ENCODE measurements around the gene RTN4RL1. TPM values are rescaled to one million over a fixed set of nuclear protein-coding genes. Genes with fewer than 3 reads are reported as not detected.
A peak's percentile ranks its signal among the peaks of the same experiment; 100 is the strongest.

RTN4RL1 gene, protein sequence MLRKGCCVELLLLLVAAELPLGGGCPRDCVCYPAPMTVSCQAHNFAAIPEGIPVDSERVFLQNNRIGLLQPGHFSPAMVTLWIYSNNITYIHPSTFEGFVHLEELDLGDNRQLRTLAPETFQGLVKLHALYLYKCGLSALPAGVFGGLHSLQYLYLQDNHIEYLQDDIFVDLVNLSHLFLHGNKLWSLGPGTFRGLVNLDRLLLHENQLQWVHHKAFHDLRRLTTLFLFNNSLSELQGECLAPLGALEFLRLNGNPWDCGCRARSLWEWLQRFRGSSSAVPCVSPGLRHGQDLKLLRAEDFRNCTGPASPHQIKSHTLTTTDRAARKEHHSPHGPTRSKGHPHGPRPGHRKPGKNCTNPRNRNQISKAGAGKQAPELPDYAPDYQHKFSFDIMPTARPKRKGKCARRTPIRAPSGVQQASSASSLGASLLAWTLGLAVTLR
- total RNA-seq (2014; rRNA removed; shearing (Covaris generic)): 0.83 TPM in 1 of 2 replicates, not detected in the other

DNA sequence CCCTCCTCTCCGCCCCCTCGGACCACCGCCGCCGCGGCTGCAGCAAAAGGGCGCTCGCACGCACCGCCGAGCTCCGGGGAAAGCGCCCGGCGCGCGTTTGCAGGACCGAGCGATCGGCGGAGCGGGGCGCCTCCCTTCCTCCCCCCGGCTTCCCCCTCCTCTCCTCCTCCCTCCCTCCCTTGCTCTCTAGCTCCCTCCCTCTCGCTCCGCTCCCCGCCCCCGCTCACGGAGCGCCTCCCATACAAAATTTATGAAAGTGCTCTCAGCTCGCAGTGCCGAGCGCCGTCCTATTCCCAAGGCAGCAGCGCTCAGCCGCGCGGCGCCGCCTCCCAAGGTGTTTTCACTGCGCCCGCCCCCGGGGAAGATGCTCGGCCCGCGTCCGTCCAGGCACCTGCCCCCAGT lies at the start of gene RTN4RL1:
Gene RTN4RL1, minus strand, starts transcription at position 115 of the 402 bp plus-strand sequence. CDS start 469 bp downstream, outside the sequence.
- peak; percentile 76 for DNase-seq (ENCODE audit: low read depth)

DNA sequence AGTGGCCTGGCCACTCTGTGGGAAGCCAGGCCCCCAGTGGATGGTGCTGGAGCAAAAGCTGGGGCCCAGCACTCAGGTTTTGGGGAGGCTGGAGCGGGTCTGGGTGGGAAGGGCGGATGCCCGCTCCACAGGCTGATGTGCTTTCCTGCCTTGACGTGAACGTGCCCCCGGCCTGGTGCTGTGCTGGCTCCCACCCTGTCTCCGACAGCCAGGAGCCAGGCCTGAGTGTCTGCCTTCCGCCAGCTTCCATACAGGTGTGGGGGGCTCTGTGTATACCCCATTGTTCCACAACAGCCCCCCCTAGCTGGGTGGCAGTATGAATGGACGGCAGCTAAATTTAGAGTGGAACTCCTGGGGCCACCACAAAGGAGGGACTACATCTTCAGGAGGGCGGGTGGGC lies 49.8 kb upstream of the RTN4RL1 start:
- DNase-seq (ENCODE audit: low read depth): no peak

DNA sequence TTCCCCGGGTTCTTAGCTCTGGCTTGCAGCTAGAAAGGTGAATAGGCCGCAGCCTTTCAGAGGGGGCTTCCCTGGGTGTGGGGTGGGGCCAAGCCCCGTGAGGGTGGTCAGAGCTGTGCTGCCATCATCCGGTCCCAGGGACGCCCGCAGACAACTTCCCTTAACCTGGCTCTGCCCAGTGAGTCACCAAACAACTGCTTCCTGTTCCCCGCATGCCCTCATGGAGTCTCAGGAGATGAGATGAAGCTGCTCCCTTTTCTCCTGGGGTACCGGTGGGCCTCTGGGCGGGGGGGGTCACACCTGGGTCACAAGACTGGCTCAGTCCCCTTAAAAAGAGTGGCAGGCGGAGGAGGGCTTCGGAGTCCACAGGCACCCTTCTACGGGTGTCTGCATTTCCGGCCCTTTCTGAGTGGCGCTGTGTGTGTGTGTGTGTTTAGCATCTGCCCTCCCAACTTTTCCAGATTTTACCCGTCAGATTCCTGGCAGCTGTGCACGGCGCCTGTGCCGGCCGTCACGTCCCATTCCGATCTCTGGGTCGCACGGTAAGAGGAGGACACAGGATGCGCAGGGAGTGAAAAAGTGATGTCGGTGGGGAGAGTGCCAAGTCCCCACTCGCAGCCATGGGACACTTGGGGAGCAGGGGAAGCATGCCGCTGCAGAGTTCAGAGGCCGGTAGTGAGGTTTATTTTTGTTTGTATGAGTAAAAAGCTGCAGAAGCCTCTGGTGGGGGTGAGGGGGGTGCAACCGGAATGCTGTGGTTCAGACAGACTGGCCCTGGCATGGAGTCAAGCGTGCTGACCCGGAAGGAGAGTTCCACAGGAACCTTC lies 46.5 kb upstream of the RTN4RL1 start:
- peak; percentile 73 for DNase-seq (ENCODE audit: low read depth)

DNA sequence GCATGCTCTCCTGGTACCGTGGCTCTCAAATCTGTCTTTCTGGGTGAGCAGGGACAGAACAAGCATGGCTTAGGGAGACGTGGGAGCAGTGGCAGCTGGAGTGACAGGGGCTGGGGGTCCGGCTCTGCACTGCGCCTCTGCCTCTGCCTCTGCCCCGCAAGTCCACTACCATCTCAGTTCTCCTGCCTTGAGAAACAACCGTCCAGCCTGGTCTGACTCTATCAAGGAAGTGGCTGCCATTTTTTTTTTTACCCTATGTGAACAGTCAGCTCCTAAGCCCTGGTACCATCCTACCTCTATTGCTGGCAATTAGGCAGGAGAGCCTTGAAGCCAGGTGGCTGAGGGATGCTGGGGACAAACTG lies 45.9 kb upstream of the RTN4RL1 start:
- DNase-seq (ENCODE audit: low read depth): no peak

DNA sequence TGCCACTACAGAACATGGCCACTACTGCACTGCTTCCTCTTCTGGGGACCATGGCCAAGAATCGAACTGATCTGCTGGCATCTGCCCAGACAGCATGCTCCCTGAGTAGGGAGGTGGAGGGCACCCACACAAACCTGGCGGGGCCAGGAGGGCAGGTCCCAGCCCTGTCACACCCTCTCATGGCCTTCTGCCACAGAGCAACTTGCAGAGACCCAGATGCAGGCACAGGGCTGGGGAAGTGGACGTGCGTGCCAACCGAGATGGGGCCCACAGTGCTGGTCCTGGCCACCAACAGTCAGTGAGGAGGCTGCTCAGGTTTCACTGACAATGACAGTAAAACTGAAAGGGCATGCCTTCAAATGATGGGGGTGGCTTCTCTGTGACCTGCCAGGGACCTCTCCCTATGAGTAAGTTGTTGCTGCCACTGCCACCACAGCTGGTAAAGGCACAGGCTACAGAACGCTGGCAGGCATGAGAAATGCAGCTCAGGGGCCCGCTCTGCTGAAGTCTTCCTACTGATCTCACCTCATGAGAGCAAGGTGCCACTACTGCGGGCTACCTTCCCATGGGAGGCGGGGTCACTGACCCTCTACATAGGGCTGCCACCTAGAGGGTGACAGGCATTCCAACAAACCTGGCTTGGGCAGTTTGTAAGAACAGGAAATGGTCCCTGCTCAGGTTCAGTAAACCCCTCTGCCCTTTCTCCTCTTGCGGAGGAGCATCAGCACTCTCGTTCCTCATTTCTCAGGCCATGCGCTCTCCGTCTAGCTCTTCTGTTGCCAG lies 45.3 kb upstream of the RTN4RL1 start:
- DNase-seq (ENCODE audit: low read depth): no peak

DNA sequence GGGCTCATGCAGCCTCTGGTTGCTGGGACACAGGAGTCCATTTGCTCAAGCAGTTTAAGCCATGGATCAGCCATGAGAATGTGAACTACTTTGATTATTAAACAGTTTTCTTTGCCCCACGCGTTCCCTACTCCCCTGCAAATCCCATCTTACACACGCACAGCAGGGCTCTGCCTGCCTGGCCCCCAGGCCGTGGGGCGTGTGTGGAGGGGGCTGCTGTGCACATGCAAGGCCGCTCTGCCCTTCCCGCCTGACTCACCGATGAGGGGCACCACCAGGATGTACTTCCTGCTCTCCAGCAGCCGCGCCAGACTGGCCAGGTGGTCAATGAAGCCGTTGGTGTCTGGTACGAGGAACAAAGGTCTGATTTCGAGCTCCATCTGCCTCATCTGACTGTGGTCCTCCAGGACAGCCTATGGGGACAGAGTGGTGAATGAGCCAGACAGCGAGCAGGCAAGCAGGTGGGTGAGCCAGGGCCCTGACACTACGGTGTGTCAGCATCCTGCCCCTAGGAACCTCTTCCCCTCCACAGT lies 43.5 kb upstream of the RTN4RL1 start:
- DNase-seq (ENCODE audit: low read depth): peak; percentile 96

DNA sequence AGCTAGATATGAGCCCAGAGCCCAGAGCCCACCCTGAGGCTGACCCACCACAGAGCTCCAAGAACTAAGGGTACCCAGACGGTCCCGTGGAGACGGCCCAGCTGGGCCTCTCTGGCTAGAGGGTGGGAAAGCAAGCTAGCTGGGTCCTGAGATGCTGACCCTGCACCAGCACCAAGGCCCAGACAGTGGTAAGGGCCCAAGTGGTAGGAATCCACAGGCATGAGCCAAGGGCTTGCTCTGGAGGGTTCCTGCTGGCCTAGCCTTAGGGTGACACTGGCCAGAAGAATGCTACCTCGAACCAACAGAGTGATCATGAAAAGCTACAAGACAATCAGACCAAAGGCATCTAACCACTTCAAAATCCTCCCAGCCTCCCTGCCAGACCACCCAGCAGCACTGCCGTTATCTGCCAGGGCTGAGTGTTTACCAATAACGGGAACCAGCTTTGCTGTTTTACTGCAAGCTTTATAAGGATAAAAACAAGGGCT lies 42.9 kb upstream of the RTN4RL1 start:
- DNase-seq (ENCODE audit: low read depth): peak; percentile 81

DNA sequence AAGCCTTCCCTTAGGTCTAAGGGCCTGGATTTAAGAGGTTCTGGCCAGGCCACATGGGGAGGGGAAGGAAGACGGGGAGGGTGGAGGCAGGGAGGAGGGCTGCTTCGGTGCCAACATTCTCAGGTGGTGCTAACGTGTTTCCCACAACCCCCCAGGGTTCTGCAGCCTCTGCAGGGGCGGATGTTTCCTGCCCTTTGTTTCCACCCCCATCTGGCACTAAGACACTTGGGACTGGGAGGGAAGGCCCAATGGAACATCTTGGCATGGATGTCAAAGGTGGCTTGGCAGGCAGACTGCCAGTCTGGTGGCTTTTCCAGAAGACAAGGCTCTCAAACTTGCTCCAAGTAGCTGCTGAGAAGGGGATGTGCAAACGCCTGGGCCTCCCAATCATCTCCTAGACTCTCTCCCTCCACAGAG lies 42.5 kb upstream of the RTN4RL1 start:
- DNase-seq (ENCODE audit: low read depth): peak; percentile 92

DNA sequence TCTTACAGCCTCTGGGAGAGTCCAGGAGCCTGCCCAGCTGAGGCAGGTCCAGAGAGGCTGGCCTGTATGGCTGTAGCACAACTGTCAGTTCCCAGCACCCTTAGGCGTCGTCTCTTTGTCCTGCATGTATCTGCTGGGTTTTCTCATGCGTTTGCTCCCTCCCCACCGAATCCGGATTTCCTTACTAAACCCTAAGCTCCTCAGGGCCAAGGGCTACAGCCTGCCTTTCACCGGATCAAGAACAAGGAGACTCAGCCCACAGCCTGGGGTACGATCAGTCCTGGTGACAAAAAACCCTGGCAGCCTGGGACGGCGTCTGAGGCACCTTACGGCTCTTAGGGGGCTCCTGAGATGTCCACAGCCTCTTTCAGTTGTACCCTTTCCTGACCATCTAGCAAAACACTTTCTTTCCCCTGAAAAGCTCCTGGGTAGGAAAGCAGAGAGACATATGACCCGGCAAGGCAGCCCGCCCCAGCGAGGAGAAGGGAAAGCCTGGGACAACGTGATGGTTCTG lies 42.0 kb upstream of the RTN4RL1 start:
- DNase-seq (ENCODE audit: low read depth): no peak

DNA sequence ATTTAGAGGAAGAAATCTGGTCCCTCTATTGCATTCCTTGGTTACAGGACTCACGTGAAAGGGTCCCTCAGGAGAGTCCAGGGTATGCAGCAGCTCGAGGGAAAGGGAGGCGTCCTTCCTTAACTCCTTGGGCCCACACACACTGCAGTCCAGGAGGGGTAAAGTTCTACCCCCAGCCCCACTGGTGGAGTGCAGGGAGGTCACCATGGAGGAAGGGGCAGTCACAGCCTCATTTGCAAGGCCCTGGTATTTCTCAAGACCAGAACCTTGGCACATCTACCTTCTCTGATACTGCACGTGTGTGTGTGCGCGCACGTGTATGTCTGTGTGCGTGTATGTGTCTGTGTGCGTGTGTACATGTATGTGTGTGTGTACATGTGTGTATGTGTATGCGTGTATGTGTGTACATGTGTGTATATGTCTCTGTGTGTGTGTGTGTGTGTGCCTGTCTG lies 40.8 kb upstream of the RTN4RL1 start:
- DNase-seq (ENCODE audit: low read depth): no peak

DNA sequence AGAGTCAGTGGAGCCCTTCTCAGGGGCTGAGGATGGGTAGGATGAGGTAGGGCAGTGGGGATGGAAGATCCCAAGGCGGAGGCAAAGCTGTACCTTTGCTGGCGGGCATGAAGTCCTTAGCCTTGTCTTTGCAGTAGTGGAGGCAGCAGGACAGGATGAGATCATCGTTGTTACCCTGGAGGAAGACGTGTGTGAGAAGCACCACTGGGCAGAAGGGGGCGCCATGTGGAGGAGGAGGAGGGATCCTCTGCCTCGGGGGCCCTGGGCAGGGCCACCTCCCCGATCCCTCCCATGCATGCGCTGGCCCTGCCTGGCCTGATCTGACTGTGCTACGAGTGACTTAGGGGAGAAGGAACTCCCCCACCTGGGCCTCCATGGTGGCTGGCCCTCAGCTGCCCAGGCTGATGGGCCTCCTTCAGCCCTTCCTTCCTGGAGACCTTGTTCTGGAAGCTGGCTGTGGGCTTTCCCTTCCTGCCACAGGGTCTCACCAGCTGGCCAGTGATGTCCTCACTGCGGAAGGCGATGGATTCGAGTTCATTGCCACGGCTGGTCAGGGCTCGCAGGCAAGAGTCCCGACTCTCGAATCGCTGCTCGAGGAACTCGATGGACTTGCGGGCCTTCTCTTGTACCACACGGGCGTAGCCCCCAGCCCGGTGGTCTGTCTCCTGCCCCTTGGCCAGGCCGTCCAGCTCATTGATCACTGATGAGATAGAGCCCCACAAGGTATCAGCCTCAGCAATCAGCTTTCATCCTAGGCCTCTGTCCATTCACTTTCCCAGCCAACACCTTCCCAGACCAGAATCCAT lies 40.0 kb upstream of the RTN4RL1 start:
- DNase-seq (ENCODE audit: low read depth): peak; percentile 83

DNA sequence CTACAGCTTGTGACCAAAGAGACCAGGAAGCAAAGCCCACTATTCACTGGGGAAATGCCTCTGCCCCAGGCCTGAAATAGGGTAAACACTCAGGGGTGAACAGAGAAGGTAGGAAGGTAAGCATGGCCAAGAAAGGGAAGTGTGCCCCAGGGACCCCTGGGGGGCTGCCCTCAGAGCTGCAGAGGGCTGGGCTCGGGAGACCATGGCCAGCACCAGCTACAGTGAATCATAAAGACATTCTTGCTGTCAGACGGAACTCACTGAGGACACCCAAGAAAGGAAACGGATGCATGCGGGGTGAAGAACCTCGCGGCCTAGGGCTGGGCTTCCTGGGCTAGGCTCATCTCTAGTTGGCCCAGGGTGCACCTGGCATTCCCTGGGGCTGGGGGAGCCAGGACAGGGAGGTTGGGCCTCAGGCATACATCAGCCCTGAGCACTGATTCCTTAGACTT lies 39.4 kb upstream of the RTN4RL1 start:
- peak; percentile 12 for DNase-seq (ENCODE audit: low read depth)

DNA sequence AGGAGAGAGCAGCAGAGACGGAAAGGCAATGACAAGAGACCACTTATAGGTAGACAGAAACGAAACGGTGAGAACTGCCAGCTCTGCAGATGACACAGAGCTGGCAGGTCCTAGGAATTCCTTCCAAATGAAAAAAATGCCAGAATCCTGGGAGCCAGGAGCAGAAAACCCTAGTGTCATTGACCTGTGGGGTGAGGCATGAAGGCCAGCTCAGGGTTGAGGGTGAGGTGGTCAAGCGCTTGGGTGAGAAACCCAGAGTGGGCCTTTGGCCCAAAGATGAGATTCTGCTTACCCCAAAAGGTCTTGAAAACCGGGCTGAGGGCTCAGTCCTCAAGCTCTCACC lies 39.0 kb upstream of the RTN4RL1 start:
- no peak for DNase-seq (ENCODE audit: low read depth)

DNA sequence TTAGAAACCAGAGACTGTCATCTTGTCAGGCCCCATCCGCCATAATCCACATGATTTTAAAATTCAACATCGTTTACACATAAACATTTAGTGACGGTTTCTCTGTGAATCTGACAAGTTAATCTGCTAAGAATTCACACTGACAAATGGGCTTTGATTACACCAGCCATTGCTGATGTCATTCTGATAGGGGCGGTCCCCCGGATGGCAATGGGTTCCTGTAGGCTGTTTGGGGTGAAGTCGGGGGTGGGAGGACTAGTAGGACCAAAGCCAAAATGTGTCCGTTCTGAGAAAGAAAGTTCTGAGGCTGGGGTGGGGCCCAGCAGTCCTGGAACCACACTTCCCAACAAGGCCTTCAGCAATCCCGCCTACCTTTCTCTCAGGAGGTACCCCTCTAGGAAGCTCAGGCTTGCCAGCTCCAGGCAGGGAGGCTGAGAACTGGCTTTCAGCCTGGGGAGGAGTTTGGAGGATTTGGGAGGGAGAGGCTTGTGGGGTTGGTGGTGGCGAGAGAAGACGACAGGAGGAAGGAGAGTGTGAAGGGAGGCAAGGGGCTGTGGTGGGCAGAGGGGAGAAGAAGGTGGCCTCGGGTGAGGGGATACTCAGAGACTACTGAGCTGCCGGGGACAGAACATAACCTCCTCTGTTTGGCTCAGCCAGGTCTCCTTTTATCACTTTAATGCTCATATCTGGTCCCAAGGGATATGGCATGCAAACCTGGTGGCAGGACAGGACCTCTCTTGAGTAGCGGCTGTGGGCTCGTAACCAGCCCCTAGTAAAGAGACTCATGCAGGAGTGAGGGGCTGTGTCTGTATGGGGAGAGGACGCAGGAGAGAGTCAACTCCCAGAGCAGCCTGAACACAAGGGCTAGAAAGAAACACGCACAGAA lies 38.4 kb upstream of the RTN4RL1 start:
- peak; percentile 19 for DNase-seq (ENCODE audit: low read depth)

DNA sequence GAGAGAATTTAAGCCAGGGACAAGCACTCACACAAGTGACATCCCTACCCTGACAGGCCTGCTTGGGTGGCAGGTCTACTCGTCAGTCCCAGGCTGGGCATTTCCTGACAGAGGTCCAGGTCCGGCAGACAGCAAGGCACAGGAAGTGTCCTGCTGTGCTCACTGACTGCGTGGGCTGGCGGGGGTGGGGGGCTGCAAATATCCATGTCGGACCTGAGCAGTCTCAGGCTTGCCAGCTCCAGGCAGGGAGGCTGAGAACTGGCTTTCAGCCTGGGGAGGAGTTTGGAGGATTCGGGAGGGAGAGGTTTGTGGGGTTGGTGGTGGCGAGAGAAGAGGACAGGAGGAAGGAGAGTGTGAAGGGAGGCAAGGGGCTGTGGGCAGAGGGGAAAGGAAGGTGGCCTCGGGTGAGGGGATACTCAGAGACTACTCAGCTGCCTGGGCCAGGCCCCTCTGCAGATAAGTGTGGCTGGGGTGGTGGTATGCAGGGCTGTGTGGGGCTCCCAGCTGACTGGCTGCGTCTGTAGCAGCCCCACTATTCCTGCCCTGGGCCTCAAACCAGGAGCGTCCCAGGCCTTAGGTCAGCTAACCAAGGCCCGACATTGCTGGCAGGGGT lies 37.5 kb upstream of the RTN4RL1 start:
- peak; percentile 61 for DNase-seq (ENCODE audit: low read depth)

DNA sequence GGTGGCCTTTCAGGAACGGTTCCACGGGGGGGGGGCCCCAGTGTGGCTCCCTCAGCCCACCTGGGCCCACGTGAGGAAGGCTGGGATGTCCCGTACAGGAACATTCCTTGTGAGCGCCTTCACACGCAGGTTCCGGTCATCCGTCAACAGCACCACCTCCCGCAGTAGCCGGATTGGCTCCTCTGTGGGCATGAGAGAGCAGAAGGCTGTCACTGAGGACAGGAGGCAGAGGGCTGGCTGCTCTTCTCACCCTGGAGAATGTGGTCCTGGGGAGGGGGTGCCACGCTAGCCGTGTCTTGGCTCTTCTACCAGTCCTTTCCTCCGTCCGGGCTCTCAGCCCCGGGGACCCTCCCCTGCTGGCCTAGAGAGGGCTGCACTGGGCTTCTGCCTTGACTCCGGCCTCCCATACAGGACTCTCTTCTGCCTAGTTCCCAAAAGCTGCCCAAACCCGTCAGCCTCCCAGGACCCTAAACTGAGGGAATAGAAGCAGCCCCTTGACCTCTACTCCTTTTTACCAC lies 36.4 kb upstream of the RTN4RL1 start:
- no peak for DNase-seq (ENCODE audit: low read depth)

DNA sequence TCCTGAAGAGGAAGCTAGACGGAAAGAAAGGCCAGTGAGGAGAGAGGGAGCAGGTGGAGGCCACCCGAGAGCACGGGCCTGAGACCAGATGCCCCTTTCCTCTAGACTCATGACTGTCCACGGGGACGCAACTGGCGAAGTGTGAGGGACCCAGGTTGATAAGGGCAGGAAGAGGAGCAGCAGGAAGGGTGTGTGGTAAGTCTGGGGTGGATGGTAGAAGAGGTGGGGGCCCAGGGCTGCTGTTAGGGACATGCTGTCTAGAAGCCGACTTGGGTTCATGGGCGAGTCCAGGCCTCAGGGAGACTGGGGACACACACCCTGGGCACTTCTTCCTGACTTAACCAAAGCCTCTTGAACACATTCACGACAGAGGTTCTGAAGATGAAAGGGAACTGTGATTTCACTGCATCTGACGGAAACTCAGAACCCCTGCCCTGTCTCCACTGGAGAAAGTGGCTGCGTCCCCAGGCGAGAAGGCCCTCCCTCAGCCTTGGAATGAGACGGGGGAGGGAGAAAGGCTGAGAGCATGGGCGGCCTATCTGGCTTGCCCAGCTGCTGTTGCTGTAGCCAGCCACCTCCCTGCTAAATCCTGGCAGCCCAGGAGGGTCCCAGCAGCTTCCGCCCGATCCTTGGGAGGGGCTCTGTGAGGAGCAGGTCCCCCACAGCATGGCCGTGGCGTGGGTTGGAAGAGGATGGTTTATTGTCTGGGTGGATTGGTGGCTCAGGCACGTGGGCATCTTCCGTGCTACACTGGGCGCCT lies 35.7 kb upstream of the RTN4RL1 start:
- DNase-seq (ENCODE audit: low read depth): no peak

DNA sequence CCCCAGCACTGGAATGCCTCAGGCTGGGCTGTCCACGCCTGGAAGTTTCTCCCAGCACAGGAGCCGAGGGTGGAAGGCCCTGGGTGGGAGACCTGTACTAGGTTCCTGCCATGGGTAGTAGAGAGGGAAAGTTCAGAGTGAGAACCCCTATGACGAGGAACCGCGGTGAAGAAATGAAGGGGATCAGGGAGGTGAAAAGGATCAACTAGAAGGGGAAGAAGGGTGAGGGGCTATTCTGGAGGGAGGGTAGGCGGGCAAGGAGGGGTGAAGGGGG lies 35.2 kb upstream of the RTN4RL1 start:
- no peak for DNase-seq (ENCODE audit: low read depth)
